HepG2 (cell line): ENCODE data around the gene PKP3. TPM values are rescaled to one million over a fixed set of nuclear protein-coding genes. Genes with fewer than 3 reads are reported as not detected.

Source experiments
- AKAP8 ChIP-seq: sonication (generic); formaldehyde crosslinking; IDR thresholded peaks from 2 replicates; pipeline ENCODE4 v1.5.1; 2020; ENCODE audit warnings: mild to moderate bottlenecking, missing genetic modification reagents
- CENPX ChIP-seq: sonication (generic); formaldehyde crosslinking; IDR thresholded peaks from 2 replicates; pipeline ENCODE4 v1.9.0; 2021; ENCODE audit warnings: mild to moderate bottlenecking, missing genetic modification reagents, moderate library complexity
- DMAP1 ChIP-seq: IDR thresholded peaks from 2 replicates; pipeline ENCODE4 v1.6.1; 2016
- DRAP1 ChIP-seq: IDR thresholded peaks from 2 replicates; pipeline ENCODE4 v1.6.1; 2016; ENCODE audit warnings: missing genetic modification reagents, missing compliant biosample characterization
- KAT8 ChIP-seq: IDR thresholded peaks from 2 replicates; pipeline ENCODE4 v1.6.1; 2016; ENCODE audit warnings: missing genetic modification reagents, missing compliant biosample characterization
- KMT2A ChIP-seq: sonication (generic); formaldehyde crosslinking; IDR thresholded peaks from 2 replicates; pipeline ENCODE4 v1.4.0; 2020; ENCODE audit warnings: missing genetic modification reagents
- NKX3-1 ChIP-seq: sonication (generic); formaldehyde crosslinking; IDR thresholded peaks from 2 replicates; pipeline ENCODE4 v1.5.0; 2020; ENCODE audit warnings: missing genetic modification reagents
- NR2F1 ChIP-seq, 2 experiments: fragments of 450-650 bp in 1 of 2; formaldehyde crosslinking in 1 of 2; IDR thresholded peaks; 2 replicates each; pipeline versions ENCODE4 v1.5.0 to v1.6.1; 2016 to 2020; ENCODE audit warnings: mild to moderate bottlenecking in 1 of 2, missing compliant biosample characterization in 1 of 2, missing genetic modification reagents in 1 of 2, moderate library complexity in 1 of 2
- RFXAP ChIP-seq: sonication (generic); formaldehyde crosslinking; IDR thresholded peaks from 2 replicates; pipeline ENCODE4 v1.4.0; 2020; ENCODE audit warnings: missing genetic modification reagents, borderline replicate concordance
- SMC3 ChIP-seq: IDR thresholded peaks from 2 replicates; pipeline ENCODE4 v1.6.1; 2011; ENCODE audit warnings: low read length, improper control_type of control experiment
- ZKSCAN5 ChIP-seq: sonication (generic); formaldehyde crosslinking; IDR thresholded peaks from 2 replicates; pipeline ENCODE4 v1.5.1; 2020; ENCODE audit warnings: mild to moderate bottlenecking, missing genetic modification reagents
- ZNF281 ChIP-seq: sonication (generic); formaldehyde crosslinking; IDR thresholded peaks from 2 replicates; pipeline ENCODE4 v1.4.0; 2020; ENCODE audit warnings: missing genetic modification reagents, borderline replicate concordance
- ZNF543 ChIP-seq: sonication (generic); formaldehyde crosslinking; IDR thresholded peaks from 2 replicates; pipeline ENCODE4 v1.4.0; 2020; ENCODE audit warnings: mild to moderate bottlenecking, missing genetic modification reagents
- ZNF558 ChIP-seq: sonication (generic); formaldehyde crosslinking; IDR thresholded peaks from 2 replicates; pipeline ENCODE4 v1.9.0; 2022; ENCODE audit warnings: mild to moderate bottlenecking, missing genetic modification reagents, borderline replicate concordance
- ZNF687 ChIP-seq: sonication (generic); formaldehyde crosslinking; IDR thresholded peaks from 2 replicates; pipeline ENCODE4 v1.5.1; 2020; ENCODE audit warnings: mild to moderate bottlenecking, missing genetic modification reagents, moderate library complexity
- ZNF879 ChIP-seq: sonication (generic); formaldehyde crosslinking; IDR thresholded peaks from 2 replicates; pipeline ENCODE4 v1.8.1; 2023; ENCODE audit warnings: missing genetic modification reagents
- ZNF883 ChIP-seq: sonication (generic); formaldehyde crosslinking; IDR thresholded peaks from 2 replicates; pipeline ENCODE4 v1.5.1; 2020; ENCODE audit warnings: mild to moderate bottlenecking, missing genetic modification reagents; ENCODE audit errors: not compliant biosample characterization
- ZSCAN31 ChIP-seq: sonication (generic); formaldehyde crosslinking; IDR thresholded peaks from 2 replicates; pipeline ENCODE4 v1.5.0; 2020; ENCODE audit warnings: low read depth, mild to moderate bottlenecking, missing genetic modification reagents
- ZXDC ChIP-seq: sonication (generic); formaldehyde crosslinking; IDR thresholded peaks from 2 replicates; pipeline ENCODE4 v1.5.0; 2020; ENCODE audit warnings: mild to moderate bottlenecking, missing genetic modification reagents
- polyA plus RNA-seq, 8 experiments: library from polyadenylated mRNA; depleted of rRNA in 3 of 8; stranded (reverse) in 7 of 8; unstranded in 1 of 8; fragments of >200 nt; fragmentation: Illumina TruSeq in 4 of 8; extraction: Trizol in 4 of 8; gene quantifications; 2 replicates each; pipeline versions ENCODE4 v1.2.1 to v1.2.3, GENCODE V29; 2011 to 2016; ENCODE audit warnings: low read depth in 4 of 8, missing spikeins in 1 of 8, mixed read lengths in 1 of 8; ENCODE audit not compliant: insufficient read depth in 1 of 8
- total RNA-seq, 5 experiments: library from RNA; depleted of rRNA; stranded (reverse); fragments of >200 nt; fragmentation: Illumina TruSeq; extraction: Trizol; gene quantifications; 2 replicates each; pipeline ENCODE4 v1.2.3, GENCODE V29; 2016; ENCODE audit warnings: low read depth in 1 of 5

PKP3 gene
- total and polyA plus RNA-seq, 2 of the 13 experiments (the other 11 are each of a cell fraction or from before 2014, with no cell fraction given) = 18.0 to 28.7 TPM

GRCh38 chr11:409600-410483 lies 15.8 kb downstream of the PKP3 start (continued):
- TF ChIP-seq ZNF281 (CRISPR knock-in tag) = peak; percentile 66; the same call in 1 of the 2 replicates
- TF ChIP-seq SMC3 = no peak
- TF ChIP-seq ZNF883 (CRISPR knock-in tag) = no peak
- TF ChIP-seq DMAP1 = peak; percentile 36; the same call in 1 of the 2 replicates
- TF ChIP-seq ZNF879 (CRISPR knock-in tag) = no peak
- peak; percentile 90 for TF ChIP-seq ZNF687 (CRISPR knock-in tag)
- no peak for TF ChIP-seq ZXDC (CRISPR knock-in tag)
- 0 out of 4 replicates have a peak, but pooled peaks of 1 of the 2 experiments have one; percentile 26 for TF ChIP-seq NR2F1 (CRISPR knock-in tag; IDR thresholded peaks at IDR 0.05)
- TF ChIP-seq AKAP8 (CRISPR knock-in tag) = peak; percentile 97
- TF ChIP-seq ZNF543 = 0 out of 2 replicates have a peak, but pooled peaks have one; percentile 53
- TF ChIP-seq KMT2A (CRISPR knock-in tag) = no peak
- peak; percentile 23; the same call in 1 of the 2 replicates for TF ChIP-seq KAT8 (CRISPR knock-in tag)
- 0 out of 2 replicates have a peak, but pooled peaks have one; percentile 42 for TF ChIP-seq RFXAP (CRISPR knock-in tag)
- TF ChIP-seq CENPX (CRISPR knock-in tag) = no peak
- TF ChIP-seq ZKSCAN5 (CRISPR knock-in tag) = no peak
- TF ChIP-seq DRAP1 (CRISPR knock-in tag) = no peak; the same call in 1 of the 2 replicates
- TF ChIP-seq ZSCAN31 (CRISPR knock-in tag) = 0 out of 2 replicates have a peak, but pooled peaks have one; percentile 51
- no peak for TF ChIP-seq ZNF558
- TF ChIP-seq NKX3-1 (CRISPR knock-in tag) = no peak
